Liver (tissue), 3 donors: ENCODE data around the gene NKD2.

Experiments used
- EGR1 ChIP-seq, 2 donors: IDR thresholded peaks; 2 replicates each; pipeline ENCODE4 v1.6.1; 2016 to 2018; ENCODE audit warnings: antibody characterized with exemption in 2 of 2, low read depth in 2 of 2
- FOXA1 ChIP-seq: IDR thresholded peaks from 2 replicates; pipeline ENCODE4 v1.6.1; 2016; ENCODE audit warnings: antibody characterized with exemption
- MAX ChIP-seq: IDR thresholded peaks from 2 replicates; pipeline ENCODE4 v1.6.1; 2016; ENCODE audit warnings: antibody characterized with exemption
- RAD21 ChIP-seq, 2 donors: IDR thresholded peaks; 2 replicates each; pipeline ENCODE4 v1.6.1; 2016; ENCODE audit warnings: antibody characterized with exemption in 2 of 2, mild to moderate bottlenecking in 2 of 2
- ZBTB33 ChIP-seq: IDR thresholded peaks from 2 replicates; pipeline ENCODE4 v1.6.1; 2016; ENCODE audit warnings: antibody characterized with exemption
- TF ChIP-seq, protein P1 (sequence below): fragments of 150-350 bp; IDR thresholded peaks from 2 replicates; pipeline ENCODE4 v1.5.1; 2017; ENCODE audit warnings: improper control_type of control experiment, low read depth, low read length; ENCODE audit not compliant: missing input control
- donor health status: healthy.
- donor health status: healthy.

- TF ChIP-seq, protein P1, sequence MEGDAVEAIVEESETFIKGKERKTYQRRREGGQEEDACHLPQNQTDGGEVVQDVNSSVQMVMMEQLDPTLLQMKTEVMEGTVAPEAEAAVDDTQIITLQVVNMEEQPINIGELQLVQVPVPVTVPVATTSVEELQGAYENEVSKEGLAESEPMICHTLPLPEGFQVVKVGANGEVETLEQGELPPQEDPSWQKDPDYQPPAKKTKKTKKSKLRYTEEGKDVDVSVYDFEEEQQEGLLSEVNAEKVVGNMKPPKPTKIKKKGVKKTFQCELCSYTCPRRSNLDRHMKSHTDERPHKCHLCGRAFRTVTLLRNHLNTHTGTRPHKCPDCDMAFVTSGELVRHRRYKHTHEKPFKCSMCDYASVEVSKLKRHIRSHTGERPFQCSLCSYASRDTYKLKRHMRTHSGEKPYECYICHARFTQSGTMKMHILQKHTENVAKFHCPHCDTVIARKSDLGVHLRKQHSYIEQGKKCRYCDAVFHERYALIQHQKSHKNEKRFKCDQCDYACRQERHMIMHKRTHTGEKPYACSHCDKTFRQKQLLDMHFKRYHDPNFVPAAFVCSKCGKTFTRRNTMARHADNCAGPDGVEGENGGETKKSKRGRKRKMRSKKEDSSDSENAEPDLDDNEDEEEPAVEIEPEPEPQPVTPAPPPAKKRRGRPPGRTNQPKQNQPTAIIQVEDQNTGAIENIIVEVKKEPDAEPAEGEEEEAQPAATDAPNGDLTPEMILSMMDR = no peak
- no peak for TF ChIP-seq EGR1 (IDR thresholded peaks at IDR 0.05; ENCODE audit: low read depth in 2 of 2)
- no peak for TF ChIP-seq MAX
- no peak for TF ChIP-seq FOXA1
- no peak for TF ChIP-seq RAD21 (IDR thresholded peaks at IDR 0.05)
- no peak for TF ChIP-seq ZBTB33
Measured at GRCh38 chr5:1012900-1013237, 4.3 kb downstream of the NKD2 start.
